T follicular helper cell (primary cell): ENCODE results near the gene RBM4B.

Experiments used
- DNase-seq: peaks from one replicate; pipeline ENCODE4 v3.0.0-alpha.2; 2020; ENCODE audit warnings: low read depth

Gene RBM4B

GRCh38 chr11:66707486-66707885 lies 29.8 kb upstream of the RBM4B start:
- DNase-seq, result no peak

- DNase-seq, result no peak
Observed at GRCh38 chr11:66706989-66707388, 29.3 kb upstream of the RBM4B start.

GRCh38 chr11:66705587-66706335 lies 28.1 kb upstream of the RBM4B start:
- no peak for DNase-seq

GRCh38 chr11:66704659-66705360 lies 27.1 kb upstream of the RBM4B start:
- DNase-seq, result no peak

- no peak for DNase-seq
Observed at GRCh38 chr11:66701432-66702240, 23.9 kb upstream of the RBM4B start.

GRCh38 chr11:66700742-66701141 lies 23.1 kb upstream of the RBM4B start:
- no peak for DNase-seq

GRCh38 chr11:66700337-66700736 lies 22.6 kb upstream of the RBM4B start:
- no peak for DNase-seq

- no peak for DNase-seq
Observed at GRCh38 chr11:66698491-66698890, 20.8 kb upstream of the RBM4B start.

- DNase-seq, result no peak
Observed at GRCh38 chr11:66697988-66698387, 20.3 kb upstream of the RBM4B start.

- no peak for DNase-seq
Observed at GRCh38 chr11:66696146-66696545, 18.5 kb upstream of the RBM4B start.

- peak; percentile 77 for DNase-seq
Observed at GRCh38 chr11:66694732-66695207, 17.1 kb upstream of the RBM4B start.

GRCh38 chr11:66694056-66694410 lies 16.3 kb upstream of the RBM4B start:
- no peak for DNase-seq

GRCh38 chr11:66693356-66694055 lies 15.8 kb upstream of the RBM4B start:
- no peak for DNase-seq

GRCh38 chr11:66692871-66693331 lies 15.2 kb upstream of the RBM4B start:
- no peak for DNase-seq

- no peak for DNase-seq
Observed at GRCh38 chr11:66692446-66692845, 14.8 kb upstream of the RBM4B start.

GRCh38 chr11:66691311-66691980 lies 13.8 kb upstream of the RBM4B start:
- no peak for DNase-seq

GRCh38 chr11:66689661-66690590 lies 12.2 kb upstream of the RBM4B start:
- DNase-seq, result no peak

- no peak for DNase-seq
Observed at GRCh38 chr11:66688561-66689534, 11.2 kb upstream of the RBM4B start.

- no peak for DNase-seq
Observed at GRCh38 chr11:66687831-66688281, 10.2 kb upstream of the RBM4B start.
